ENCODE data around the gene DYNLT1.

GRCh38 chr6:158643836-158644230, 710 bp downstream of the DYNLT1 start:
- TF ChIP-seq CTCF (conservative IDR thresholded peaks at IDR 0.05) = no peak
- TF ChIP-seq ZFX (IDR thresholded peaks at IDR 0.05) = no peak

All from C4-2B (cell line).